Left ventricle myocardium inferior (tissue), 1 donor: ENCODE data around the gene PTPN18. TPM values are rescaled to one million over a fixed set of nuclear protein-coding genes. Genes with fewer than 3 reads are reported as not detected.

Experiments used
- DNase-seq: peaks from one replicate; pipeline ENCODE4 v3.0.0-alpha.2; 2020
- H3K27ac ChIP-seq: fragments of 200-600 bp; replicated peaks from 2 replicates; pipeline ENCODE4 v1.8.0; 2021
- H3K27me3 ChIP-seq: fragments of 200-600 bp; 2 replicates; pipeline ENCODE4 v1.8.0; 2021; ENCODE audit warnings: low read depth
- H3K36me3 ChIP-seq: fragments of 200-600 bp; 2 replicates; pipeline ENCODE4 v1.8.0; 2021
- H3K4me1 ChIP-seq: fragments of 200-600 bp; 2 replicates; pipeline ENCODE4 v1.8.0; 2021
- H3K4me3 ChIP-seq: fragments of 200-600 bp; 2 replicates; pipeline ENCODE4 v1.8.0; 2021; ENCODE audit warnings: mild to moderate bottlenecking, moderate library complexity
- H3K9me3 ChIP-seq: fragments of 200-600 bp; replicated peaks from 2 replicates; pipeline ENCODE4 v1.8.0; 2021
- CTCF ChIP-seq: fragments of 200-600 bp; IDR thresholded peaks from 2 replicates; pipeline ENCODE4 v1.8.0; 2021; ENCODE audit warnings: antibody characterized with exemption, mild to moderate bottlenecking, borderline replicate concordance
- intact Hi-C: fragments of 100-400 bp; cut with micrococcal nuclease; formaldehyde crosslinking; loops from one replicate; pipeline ENCODE4 v1.11.0; 2022
- total RNA-seq: library from RNA; stranded (reverse); fragmentation: NEBNext Ultra II Directional; extraction: Animal tissue kit (Norgen Biotek cat#: 25700); gene quantifications from one replicate; pipeline ENCODE4 v1.2.1, GENCODE V29; 2021
- donor health status: DM: no; HTN: yes; CAD: no; lungs with severe emphysema.

Gene PTPN18
- total RNA-seq, 1 donor from 2014 or later: 13.9 TPM

DNA sequence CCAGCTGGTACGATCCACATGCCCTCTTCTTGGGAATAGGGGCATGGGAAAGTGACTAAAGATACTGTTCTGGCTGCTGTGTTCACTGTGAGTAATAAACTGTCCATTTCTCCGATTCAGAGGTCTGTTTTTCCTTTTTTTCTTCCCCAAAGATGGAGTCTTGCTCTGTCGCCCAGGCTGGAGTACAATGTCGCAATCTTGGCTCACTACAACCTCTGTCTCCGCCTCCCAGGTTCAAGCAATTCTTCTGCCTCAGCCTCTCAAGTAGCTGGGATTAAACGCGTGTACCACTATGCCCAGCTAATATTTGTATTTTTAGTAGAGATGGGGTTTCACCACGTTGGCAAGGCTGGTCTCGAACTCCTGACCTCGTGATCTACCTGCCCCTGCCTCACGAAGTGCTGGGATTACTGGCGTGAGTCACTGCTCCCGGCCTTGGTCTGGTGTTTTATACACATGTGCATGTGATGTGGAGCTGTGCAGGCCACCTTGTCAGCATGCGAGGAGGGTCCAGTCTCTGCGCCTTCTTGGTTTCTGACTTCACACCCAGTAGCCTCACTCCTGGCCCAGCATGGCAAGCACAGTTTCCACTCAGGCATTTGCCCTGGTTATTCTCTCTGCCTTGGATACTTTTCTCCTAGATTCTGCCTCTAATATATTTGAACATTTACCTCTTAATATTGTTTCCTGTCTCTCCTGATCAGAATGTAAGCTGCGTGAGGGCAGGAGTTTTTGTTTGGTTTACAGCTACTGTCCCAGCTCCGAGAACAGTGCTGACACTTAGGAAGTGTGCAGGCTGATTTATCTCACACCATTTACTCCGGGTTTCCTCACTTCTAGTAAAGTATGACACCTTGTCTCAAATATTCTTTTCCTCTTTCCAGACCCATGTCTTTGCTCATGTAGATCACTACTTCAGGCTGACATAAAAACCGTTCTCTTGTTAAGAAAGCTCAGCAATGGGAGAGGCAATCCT, 19.7 kb downstream of the PTPN18 start:
- DNase-seq: no peak
- Histone ChIP-seq H3K36me3 (peaks cover 7% of the 10 kb centered on the region), H3K4me1 (peaks cover 44% of the 10 kb centered on the region), H3K9me3 (no peaks in the 10 kb centered on the region), H3K4me3 (no peak overlapping the region), H3K27ac (no peak overlapping the region), H3K27me3 (no peaks in the 10 kb centered on the region)
- intact Hi-C loops: no loop called here
- TF ChIP-seq CTCF: no peak

DNA sequence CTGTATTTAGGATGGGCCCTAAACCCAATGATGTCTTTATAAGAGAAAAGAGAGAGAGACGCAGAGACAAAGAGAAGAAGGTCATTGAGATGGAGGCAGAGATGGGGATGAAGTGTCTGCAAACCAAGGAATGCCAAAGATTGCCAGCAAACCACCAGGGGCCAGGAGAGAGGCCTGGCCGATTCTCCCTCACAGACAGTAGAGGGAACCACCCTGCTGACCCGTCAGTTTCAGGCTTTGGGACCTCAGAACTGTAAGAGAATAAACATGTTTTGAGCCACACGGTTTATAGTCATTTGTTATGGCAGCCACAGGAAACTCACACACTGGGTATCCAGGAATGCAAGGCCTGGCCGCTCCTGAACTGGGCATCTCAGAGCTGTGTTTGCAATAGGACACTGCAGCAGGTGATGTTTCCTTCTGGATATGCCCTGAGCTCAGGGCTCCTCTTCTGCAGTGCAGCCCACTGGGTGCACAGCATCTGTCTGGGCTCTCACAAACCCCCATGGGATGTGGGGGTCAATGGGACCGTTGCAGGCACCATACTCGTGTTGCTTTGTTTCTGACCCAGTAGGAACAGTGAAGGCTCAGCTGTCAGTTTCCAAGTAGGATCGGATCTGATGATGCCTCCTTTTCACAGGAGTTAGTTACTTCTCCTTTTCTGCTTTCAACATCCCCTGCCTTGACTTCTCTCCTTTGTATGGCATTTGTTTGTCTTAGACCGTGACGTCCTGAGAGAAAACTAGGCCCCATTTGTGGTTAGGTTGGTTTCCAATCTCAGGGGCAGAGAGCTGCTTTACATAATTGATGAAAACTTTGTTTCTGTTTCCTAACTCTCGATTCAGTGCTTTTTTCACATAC, 20.8 kb downstream of the PTPN18 start:
- no peak for DNase-seq
- intact Hi-C loops: no loop called here
- H3K9me3 ChIP-seq: no peaks in the 10 kb centered on the region
- TF ChIP-seq CTCF: no peak
- H3K36me3 ChIP-seq: peaks cover 7% of the 10 kb centered on the region
- H3K4me3 ChIP-seq: no peak overlapping the region
- peaks cover 42% of the 10 kb centered on the region for H3K4me1 ChIP-seq
- no peaks in the 10 kb centered on the region for H3K27me3 ChIP-seq
- no peak overlapping the region for H3K27ac ChIP-seq

GRCh38 chr2:130377491-130377890, 21.6 kb downstream of the PTPN18 start:
- no peak for TF ChIP-seq CTCF
- intact Hi-C loops: no loop called here
- peaks cover 34% of the 10 kb centered on the region for H3K4me1 ChIP-seq
- H3K27me3 ChIP-seq: no peaks in the 10 kb centered on the region
- no peak overlapping the region for H3K27ac ChIP-seq
- DNase-seq: no peak
- no peaks in the 10 kb centered on the region for H3K9me3 ChIP-seq
- H3K36me3 ChIP-seq: peaks cover 7% of the 10 kb centered on the region
- no peak overlapping the region for H3K4me3 ChIP-seq

DNA sequence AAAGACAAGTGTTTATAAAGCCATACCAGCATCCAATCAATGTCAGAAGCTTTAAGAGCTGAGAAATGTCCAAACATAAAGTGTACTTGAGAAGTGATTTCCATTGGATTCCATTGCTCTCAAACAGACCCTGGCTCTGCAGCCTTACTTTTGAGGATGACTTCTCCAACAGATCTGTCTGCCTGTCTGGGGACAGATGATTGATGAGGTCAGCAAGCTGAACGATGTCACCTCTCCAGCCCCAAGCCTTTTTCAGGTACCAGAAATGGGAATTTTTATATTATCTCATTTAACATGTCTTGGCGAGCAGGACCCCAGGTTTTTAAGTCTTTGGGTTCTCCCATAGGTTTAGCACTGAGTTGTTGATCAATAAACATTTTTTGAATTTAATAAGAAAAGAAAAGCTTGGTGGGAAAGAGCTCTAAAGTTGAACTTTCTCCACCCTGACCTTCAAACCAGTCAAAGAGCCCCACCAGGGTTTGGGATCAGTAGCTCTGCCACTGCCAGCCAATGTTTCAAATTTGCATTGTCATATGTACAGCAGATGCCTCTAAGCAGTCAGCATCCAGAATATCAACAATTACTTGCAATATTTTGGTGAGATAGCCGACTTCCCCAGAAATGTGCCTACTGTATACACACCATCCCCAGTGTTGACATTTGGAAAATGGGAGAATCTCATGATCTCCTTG, 22.5 kb downstream of the PTPN18 start:
- Histone ChIP-seq H3K36me3 (peaks cover 7% of the 10 kb centered on the region), H3K4me3 (no peak overlapping the region), H3K27me3 (no peaks in the 10 kb centered on the region), H3K27ac (no peak overlapping the region), H3K9me3 (no peaks in the 10 kb centered on the region), H3K4me1 (peaks cover 26% of the 10 kb centered on the region)
- no peak for TF ChIP-seq CTCF
- intact Hi-C loops: no loop called here
- DNase-seq: no peak

DNA sequence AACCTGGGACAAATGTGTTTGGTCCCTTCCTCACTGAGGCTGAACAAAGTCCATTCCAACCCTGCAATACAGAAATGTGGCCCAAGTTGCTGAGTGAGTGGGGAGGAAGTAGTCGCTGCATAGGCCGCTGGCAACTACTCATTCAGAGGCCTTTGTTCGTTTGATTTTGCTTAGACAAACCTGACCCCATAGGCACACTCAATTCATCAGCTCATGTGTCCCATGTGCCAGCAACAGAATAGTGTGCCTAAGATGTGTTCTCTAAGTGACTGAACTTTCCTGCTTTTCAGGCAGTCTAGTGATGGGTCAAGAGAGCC, 23.0 kb downstream of the PTPN18 start:
- Histone ChIP-seq H3K9me3 (no peaks in the 10 kb centered on the region), H3K27ac (no peak overlapping the region), H3K27me3 (no peaks in the 10 kb centered on the region), H3K4me1 (peaks cover 21% of the 10 kb centered on the region), H3K4me3 (no peak overlapping the region), H3K36me3 (peaks cover 7% of the 10 kb centered on the region)
- no peak for TF ChIP-seq CTCF
- DNase-seq: no peak
- intact Hi-C loops: no loop called here
